HepG2 (cell line): ENCODE measurements around the gene ZNF430. TPM values are rescaled to one million over a fixed set of nuclear protein-coding genes. Genes with fewer than 3 reads are reported as not detected.

Experiments
- ELF1 ChIP-seq: sonication (generic); formaldehyde crosslinking; IDR thresholded peaks from 2 replicates; pipeline ENCODE4 v1.4.0; 2020; ENCODE audit warnings: missing genetic modification reagents
- ESRRA ChIP-seq: sonication (generic); formaldehyde crosslinking; IDR thresholded peaks from 2 replicates; pipeline ENCODE4 v1.5.1; 2020; ENCODE audit warnings: mild to moderate bottlenecking, low read depth, missing genetic modification reagents
- FOSL2 ChIP-seq: sonication (generic); formaldehyde crosslinking; IDR thresholded peaks from 2 replicates; pipeline ENCODE4 v1.4.0; 2020; ENCODE audit warnings: missing genetic modification reagents
- KMT2A ChIP-seq: sonication (generic); formaldehyde crosslinking; IDR thresholded peaks from 2 replicates; pipeline ENCODE4 v1.4.0; 2020; ENCODE audit warnings: missing genetic modification reagents
- KMT2B ChIP-seq: IDR thresholded peaks from 2 replicates; pipeline ENCODE4 v1.6.1; 2016; ENCODE audit warnings: missing genetic modification reagents, missing compliant biosample characterization
- POGZ ChIP-seq: sonication (generic); formaldehyde crosslinking; IDR thresholded peaks from 2 replicates; pipeline ENCODE4 v1.4.0; 2020; ENCODE audit warnings: mild to moderate bottlenecking, missing genetic modification reagents
- POLR2A ChIP-seq, 2 experiments: IDR thresholded peaks; 2 replicates each; pipeline ENCODE4 v1.6.1; 2011; ENCODE audit warnings: low read depth in 2 of 2, low read length in 2 of 2, mild to moderate bottlenecking in 1 of 2, moderate library complexity in 1 of 2; ENCODE audit not compliant: insufficient read depth in 1 of 2
- SP2 ChIP-seq: sonication (generic); formaldehyde crosslinking; IDR thresholded peaks from 2 replicates; pipeline ENCODE4 v1.5.1; 2020; ENCODE audit warnings: mild to moderate bottlenecking, missing genetic modification reagents
- TAF15 ChIP-seq: fragments of 200-400 bp; formaldehyde crosslinking; IDR thresholded peaks from one replicate; pipeline ENCODE4 v1.6.1; 2018; ENCODE audit warnings: mild to moderate bottlenecking, low read depth, low read length; ENCODE audit not compliant: poor library complexity, severe bottlenecking
- TBX2 ChIP-seq: sonication (generic); formaldehyde crosslinking; IDR thresholded peaks from 2 replicates; pipeline ENCODE4 v1.5.0; 2020; ENCODE audit warnings: missing genetic modification reagents, mild to moderate bottlenecking, borderline replicate concordance
- TCF7L2 ChIP-seq: IDR thresholded peaks from 2 replicates; pipeline ENCODE4 v1.6.1; 2011; ENCODE audit warnings: mild to moderate bottlenecking, low read depth, low read length, moderate library complexity
- XRCC5 ChIP-seq: fragments of 200-400 bp; formaldehyde crosslinking; optimal IDR thresholded peaks from 2 replicates; pipeline ENCODE3; 2017; ENCODE audit warnings: mild to moderate bottlenecking, low read length
- ZNF136 ChIP-seq: sonication (generic); formaldehyde crosslinking; IDR thresholded peaks from 2 replicates; pipeline ENCODE4 v1.8.1; 2022; ENCODE audit warnings: low read depth, mild to moderate bottlenecking, moderate library complexity, missing genetic modification reagents
- ZNF562 ChIP-seq: sonication (generic); formaldehyde crosslinking; IDR thresholded peaks from 2 replicates; pipeline ENCODE4 v1.8.0; 2022; ENCODE audit warnings: missing genetic modification reagents, borderline replicate concordance
- polyA plus RNA-seq, 8 experiments: library from polyadenylated mRNA; depleted of rRNA in 3 of 8; stranded (reverse) in 7 of 8; unstranded in 1 of 8; fragments of >200 nt; fragmentation: Illumina TruSeq in 4 of 8; extraction: Trizol in 4 of 8; gene quantifications; 2 replicates each; pipeline versions ENCODE4 v1.2.1 to v1.2.3, GENCODE V29; 2011 to 2016; ENCODE audit warnings: low read depth in 4 of 8, missing spikeins in 1 of 8, mixed read lengths in 1 of 8; ENCODE audit not compliant: insufficient read depth in 1 of 8
- total RNA-seq, 5 experiments: library from RNA; depleted of rRNA; stranded (reverse); fragments of >200 nt; fragmentation: Illumina TruSeq; extraction: Trizol; gene quantifications; 2 replicates each; pipeline ENCODE4 v1.2.3, GENCODE V29; 2016; ENCODE audit warnings: low read depth in 1 of 5
- TF ChIP-seq, protein P1 (sequence below): sonication (generic); formaldehyde crosslinking; conservative IDR thresholded peaks from 2 replicates; pipeline ENCODE4 v1.4.0; 2020; ENCODE audit warnings: missing genetic modification reagents
- TF ChIP-seq, protein P2 (sequence below): sonication (generic); formaldehyde crosslinking; IDR thresholded peaks from 2 replicates; pipeline ENCODE4 v1.5.0; 2020; ENCODE audit warnings: missing genetic modification reagents
- TF ChIP-seq, protein P3 (sequence below): IDR thresholded peaks from 2 replicates; pipeline ENCODE4 v1.6.1; 2016; ENCODE audit warnings: missing genetic modification reagents, missing compliant biosample characterization
- TF ChIP-seq, protein P4 (sequence below): sonication (generic); formaldehyde crosslinking; IDR thresholded peaks from 2 replicates; pipeline ENCODE4 v1.4.0; 2020; ENCODE audit warnings: missing genetic modification reagents, mild to moderate bottlenecking, borderline replicate concordance
- TF ChIP-seq, protein P5 (sequence below): sonication (generic); formaldehyde crosslinking; IDR thresholded peaks from 2 replicates; pipeline ENCODE4 v1.4.0; 2020; ENCODE audit warnings: missing genetic modification reagents

Gene ZNF430
- total and polyA plus RNA-seq, 2 of the 13 experiments (the other 11 are each of a cell fraction or from before 2014, with no cell fraction given), result 4.1 to 6.9 TPM

DNA sequence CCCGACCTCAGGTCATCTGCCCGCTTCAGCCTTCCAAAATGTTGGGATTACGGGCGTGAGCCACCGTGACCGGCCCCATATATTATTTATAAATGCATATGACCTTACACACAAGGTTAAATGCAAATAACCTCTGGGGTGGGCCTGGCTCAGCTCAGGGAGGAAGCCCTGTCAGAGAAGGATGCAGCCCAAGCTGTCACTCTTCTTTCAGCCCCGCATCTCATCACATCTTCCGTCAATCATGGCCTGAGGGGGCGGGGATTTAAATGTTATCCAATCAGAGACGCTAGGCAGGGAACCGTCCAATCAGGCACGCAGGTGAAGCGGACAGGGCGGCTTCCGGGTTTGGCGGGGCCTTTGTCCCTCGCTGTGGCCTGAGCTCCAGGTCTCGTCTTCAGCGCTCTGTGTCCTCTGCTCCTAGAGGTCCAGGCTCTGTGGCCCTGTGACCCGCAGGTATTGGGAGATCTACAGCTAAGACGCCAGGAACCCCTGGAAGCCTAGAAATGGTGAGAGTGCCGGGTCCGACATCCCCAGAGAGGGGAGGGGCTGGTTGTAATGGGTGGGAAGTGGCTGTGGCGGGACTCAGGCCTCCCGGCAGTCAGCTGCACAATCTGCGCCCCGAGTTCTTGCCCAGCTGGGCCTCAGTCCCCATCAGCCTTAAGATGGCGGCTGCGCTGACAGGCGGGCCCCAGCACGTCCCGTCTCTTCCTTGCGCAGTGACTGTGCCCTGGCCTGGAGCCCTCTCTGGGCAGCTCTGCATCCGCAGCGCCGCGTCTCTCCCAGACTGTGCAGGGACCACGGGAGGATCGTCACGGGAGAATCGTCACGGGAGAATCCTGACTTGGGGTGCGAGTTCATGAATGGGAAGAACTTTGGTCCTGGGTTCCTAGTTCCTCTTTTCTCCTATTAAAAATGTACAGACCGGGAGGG lies at the start of gene ZNF430 (continued):
- peak; percentile 79 for TF ChIP-seq POGZ
- TF ChIP-seq ESRRA, result peak; percentile 52; the same call in 1 of the 2 replicates
- TF ChIP-seq TCF7L2, result no peak
- peak; percentile 43; the same call in 1 of the 2 replicates for TF ChIP-seq KMT2B (CRISPR knock-in tag)
- TF ChIP-seq ZNF136, result no peak
- TF ChIP-seq, protein P1, sequence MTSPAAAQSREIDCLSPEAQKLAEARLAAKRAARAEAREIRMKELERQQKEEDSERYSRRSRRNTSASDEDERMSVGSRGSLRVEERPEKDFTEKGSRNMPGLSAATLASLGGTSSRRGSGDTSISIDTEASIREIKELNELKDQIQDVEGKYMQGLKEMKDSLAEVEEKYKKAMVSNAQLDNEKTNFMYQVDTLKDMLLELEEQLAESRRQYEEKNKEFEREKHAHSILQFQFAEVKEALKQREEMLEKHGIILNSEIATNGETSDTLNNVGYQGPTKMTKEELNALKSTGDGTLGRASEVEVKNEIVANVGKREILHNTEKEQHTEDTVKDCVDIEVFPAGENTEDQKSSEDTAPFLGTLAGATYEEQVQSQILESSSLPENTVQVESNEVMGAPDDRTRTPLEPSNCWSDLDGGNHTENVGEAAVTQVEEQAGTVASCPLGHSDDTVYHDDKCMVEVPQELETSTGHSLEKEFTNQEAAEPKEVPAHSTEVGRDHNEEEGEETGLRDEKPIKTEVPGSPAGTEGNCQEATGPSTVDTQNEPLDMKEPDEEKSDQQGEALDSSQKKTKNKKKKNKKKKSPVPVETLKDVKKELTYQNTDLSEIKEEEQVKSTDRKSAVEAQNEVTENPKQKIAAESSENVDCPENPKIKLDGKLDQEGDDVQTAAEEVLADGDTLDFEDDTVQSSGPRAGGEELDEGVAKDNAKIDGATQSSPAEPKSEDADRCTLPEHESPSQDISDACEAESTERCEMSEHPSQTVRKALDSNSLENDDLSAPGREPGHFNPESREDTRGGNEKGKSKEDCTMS (CRISPR knock-in tag), result no peak
- TF ChIP-seq TAF15, result no peak
- TF ChIP-seq POLR2A (IDR thresholded peaks at IDR 0.05; ENCODE audit: insufficient read depth in 1 of 2, low read depth in 2 of 2, low read length in 2 of 2), result peak; percentile 80 to 90
- TF ChIP-seq, protein P2, sequence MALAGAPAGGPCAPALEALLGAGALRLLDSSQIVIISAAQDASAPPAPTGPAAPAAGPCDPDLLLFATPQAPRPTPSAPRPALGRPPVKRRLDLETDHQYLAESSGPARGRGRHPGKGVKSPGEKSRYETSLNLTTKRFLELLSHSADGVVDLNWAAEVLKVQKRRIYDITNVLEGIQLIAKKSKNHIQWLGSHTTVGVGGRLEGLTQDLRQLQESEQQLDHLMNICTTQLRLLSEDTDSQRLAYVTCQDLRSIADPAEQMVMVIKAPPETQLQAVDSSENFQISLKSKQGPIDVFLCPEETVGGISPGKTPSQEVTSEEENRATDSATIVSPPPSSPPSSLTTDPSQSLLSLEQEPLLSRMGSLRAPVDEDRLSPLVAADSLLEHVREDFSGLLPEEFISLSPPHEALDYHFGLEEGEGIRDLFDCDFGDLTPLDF (CRISPR knock-in tag), result 0 out of 2 replicates have a peak, but pooled peaks have one; percentile 39
- TF ChIP-seq, protein P3, sequence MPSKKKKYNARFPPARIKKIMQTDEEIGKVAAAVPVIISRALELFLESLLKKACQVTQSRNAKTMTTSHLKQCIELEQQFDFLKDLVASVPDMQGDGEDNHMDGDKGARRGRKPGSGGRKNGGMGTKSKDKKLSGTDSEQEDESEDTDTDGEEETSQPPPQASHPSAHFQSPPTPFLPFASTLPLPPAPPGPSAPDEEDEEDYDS (CRISPR knock-in tag), result peak; percentile 26; the same call in 1 of the 2 replicates
- TF ChIP-seq ELF1 (CRISPR knock-in tag), result peak; percentile 92
- TF ChIP-seq, protein P4, sequence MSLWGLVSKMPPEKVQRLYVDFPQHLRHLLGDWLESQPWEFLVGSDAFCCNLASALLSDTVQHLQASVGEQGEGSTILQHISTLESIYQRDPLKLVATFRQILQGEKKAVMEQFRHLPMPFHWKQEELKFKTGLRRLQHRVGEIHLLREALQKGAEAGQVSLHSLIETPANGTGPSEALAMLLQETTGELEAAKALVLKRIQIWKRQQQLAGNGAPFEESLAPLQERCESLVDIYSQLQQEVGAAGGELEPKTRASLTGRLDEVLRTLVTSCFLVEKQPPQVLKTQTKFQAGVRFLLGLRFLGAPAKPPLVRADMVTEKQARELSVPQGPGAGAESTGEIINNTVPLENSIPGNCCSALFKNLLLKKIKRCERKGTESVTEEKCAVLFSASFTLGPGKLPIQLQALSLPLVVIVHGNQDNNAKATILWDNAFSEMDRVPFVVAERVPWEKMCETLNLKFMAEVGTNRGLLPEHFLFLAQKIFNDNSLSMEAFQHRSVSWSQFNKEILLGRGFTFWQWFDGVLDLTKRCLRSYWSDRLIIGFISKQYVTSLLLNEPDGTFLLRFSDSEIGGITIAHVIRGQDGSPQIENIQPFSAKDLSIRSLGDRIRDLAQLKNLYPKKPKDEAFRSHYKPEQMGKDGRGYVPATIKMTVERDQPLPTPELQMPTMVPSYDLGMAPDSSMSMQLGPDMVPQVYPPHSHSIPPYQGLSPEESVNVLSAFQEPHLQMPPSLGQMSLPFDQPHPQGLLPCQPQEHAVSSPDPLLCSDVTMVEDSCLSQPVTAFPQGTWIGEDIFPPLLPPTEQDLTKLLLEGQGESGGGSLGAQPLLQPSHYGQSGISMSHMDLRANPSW (CRISPR knock-in tag), result 0 out of 2 replicates have a peak, but pooled peaks have one; percentile 18
- no peak; the same call in 1 of the 2 replicates for TF ChIP-seq TBX2 (CRISPR knock-in tag)
- peak; percentile 65 for TF ChIP-seq XRCC5
- no peak for TF ChIP-seq ZNF562 (CRISPR knock-in tag)
- TF ChIP-seq, protein P5, sequence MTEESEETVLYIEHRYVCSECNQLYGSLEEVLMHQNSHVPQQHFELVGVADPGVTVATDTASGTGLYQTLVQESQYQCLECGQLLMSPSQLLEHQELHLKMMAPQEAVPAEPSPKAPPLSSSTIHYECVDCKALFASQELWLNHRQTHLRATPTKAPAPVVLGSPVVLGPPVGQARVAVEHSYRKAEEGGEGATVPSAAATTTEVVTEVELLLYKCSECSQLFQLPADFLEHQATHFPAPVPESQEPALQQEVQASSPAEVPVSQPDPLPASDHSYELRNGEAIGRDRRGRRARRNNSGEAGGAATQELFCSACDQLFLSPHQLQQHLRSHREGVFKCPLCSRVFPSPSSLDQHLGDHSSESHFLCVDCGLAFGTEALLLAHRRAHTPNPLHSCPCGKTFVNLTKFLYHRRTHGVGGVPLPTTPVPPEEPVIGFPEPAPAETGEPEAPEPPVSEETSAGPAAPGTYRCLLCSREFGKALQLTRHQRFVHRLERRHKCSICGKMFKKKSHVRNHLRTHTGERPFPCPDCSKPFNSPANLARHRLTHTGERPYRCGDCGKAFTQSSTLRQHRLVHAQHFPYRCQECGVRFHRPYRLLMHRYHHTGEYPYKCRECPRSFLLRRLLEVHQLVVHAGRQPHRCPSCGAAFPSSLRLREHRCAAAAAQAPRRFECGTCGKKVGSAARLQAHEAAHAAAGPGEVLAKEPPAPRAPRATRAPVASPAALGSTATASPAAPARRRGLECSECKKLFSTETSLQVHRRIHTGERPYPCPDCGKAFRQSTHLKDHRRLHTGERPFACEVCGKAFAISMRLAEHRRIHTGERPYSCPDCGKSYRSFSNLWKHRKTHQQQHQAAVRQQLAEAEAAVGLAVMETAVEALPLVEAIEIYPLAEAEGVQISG (CRISPR knock-in tag), result 0 out of 2 replicates have a peak, but pooled peaks have one; percentile 32
- TF ChIP-seq SP2, result peak; percentile 91
- TF ChIP-seq FOSL2 (CRISPR knock-in tag), result 0 out of 2 replicates have a peak, but pooled peaks have one; percentile 14
- TF ChIP-seq KMT2A, result 0 out of 2 replicates have a peak, but pooled peaks have one; percentile 41
